ENCODE results near the gene APOL2.
"Not testable (repeated sequence)": the region's sequence is repeated elsewhere in the genome, so short reads cannot be mapped to it uniquely, and the experiment has no call there.

Gene APOL2

GRCh38 chr22:36262307-36262706 is 23.0 kb upstream of the APOL2 start:
- FAIRE-seq: not testable (repeated sequence)

- not testable (repeated sequence) for FAIRE-seq
Observed at GRCh38 chr22:36261675-36262074, 22.3 kb upstream of the APOL2 start.

- FAIRE-seq: no peak
Observed at GRCh38 chr22:36259615-36260300, 20.4 kb upstream of the APOL2 start.

GRCh38 chr22:36258701-36259614 is 19.6 kb upstream of the APOL2 start:
- no peak for FAIRE-seq

- no peak for FAIRE-seq
Observed at GRCh38 chr22:36257948-36258670, 18.8 kb upstream of the APOL2 start.

- FAIRE-seq: no peak
Observed at GRCh38 chr22:36257308-36257707, 18.0 kb upstream of the APOL2 start.

- FAIRE-seq: no peak
Observed at GRCh38 chr22:36256478-36256877, 17.2 kb upstream of the APOL2 start.

GRCh38 chr22:36255572-36255971 is 16.2 kb upstream of the APOL2 start:
- FAIRE-seq: not testable (repeated sequence)

- FAIRE-seq: no peak
Observed at GRCh38 chr22:36253523-36254490, 14.5 kb upstream of the APOL2 start.

- FAIRE-seq: no peak
Observed at GRCh38 chr22:36252754-36253522, 13.6 kb upstream of the APOL2 start, which contains the start of gene APOL1. TSS of gene APOL1 (plus strand) at chr22:36253133. CDS start at chr22:36254956, 1,823 bp downstream.

GRCh38 chr22:36251979-36252608 is 12.8 kb upstream of the APOL2 start:
- not testable (repeated sequence) for FAIRE-seq

- not testable (repeated sequence) for FAIRE-seq
Observed at GRCh38 chr22:36250292-36250960, 11.1 kb upstream of the APOL2 start.

GRCh38 chr22:36249160-36249559 is 9.8 kb upstream of the APOL2 start:
- FAIRE-seq: no peak

GRCh38 chr22:36247955-36248354 is 8.6 kb upstream of the APOL2 start:
- no peak for FAIRE-seq

- FAIRE-seq: no peak
Observed at GRCh38 chr22:36246718-36247117, 7.4 kb upstream of the APOL2 start.

GRCh38 chr22:36245805-36246356 is 6.6 kb upstream of the APOL2 start:
- FAIRE-seq: no peak

GRCh38 chr22:36244522-36245391 is 5.4 kb upstream of the APOL2 start:
- FAIRE-seq: no peak

GRCh38 chr22:36243986-36244385 is 4.7 kb upstream of the APOL2 start:
- no peak for FAIRE-seq

- FAIRE-seq: no peak
Observed at GRCh38 chr22:36239150-36239400, 252 bp downstream of the APOL2 start.

Data from TTC549 (cell line).